Measurements from ENCODE around the gene ATXN1L.

- no peak for TF ChIP-seq PATZ1 (CRISPR knock-in tag; IDR thresholded peaks at IDR 0.05; ENCODE audit: borderline replicate concordance)
- no peak for TF ChIP-seq POU6F1 (CRISPR knock-in tag; IDR thresholded peaks at IDR 0.05; ENCODE audit: borderline replicate concordance, low read depth)
- no peak for TF ChIP-seq CREB5 (CRISPR knock-in tag; IDR thresholded peaks at IDR 0.05; ENCODE audit: low read depth)
These were observed 23.3 kb downstream of the ATXN1L start for GRCh38 chr16:71869089-71869488.
